SK-N-MC (cell line): ENCODE results near the gene SHISAL1.

Experiments
- EZH2 ChIP-seq: fragments of 200-600 bp; sonication (generic); IDR thresholded peaks from one replicate; pipeline ENCODE4 v1.6.1; 2017; ENCODE audit warnings: antibody characterized with exemption
- FOXP2 ChIP-seq: optimal IDR thresholded peaks from 2 replicates; pipeline ENCODE3; 2011; ENCODE audit warnings: mild to moderate bottlenecking, moderate library complexity; ENCODE audit not compliant: insufficient read depth; ENCODE audit errors: extremely low read length, control extremely low read depth
- POLR2AphosphoS5 ChIP-seq: IDR thresholded peaks from 2 replicates; pipeline ENCODE4 v1.6.1; 2012; ENCODE audit warnings: mild to moderate bottlenecking, low read depth, low read length, borderline replicate concordance

DNA sequence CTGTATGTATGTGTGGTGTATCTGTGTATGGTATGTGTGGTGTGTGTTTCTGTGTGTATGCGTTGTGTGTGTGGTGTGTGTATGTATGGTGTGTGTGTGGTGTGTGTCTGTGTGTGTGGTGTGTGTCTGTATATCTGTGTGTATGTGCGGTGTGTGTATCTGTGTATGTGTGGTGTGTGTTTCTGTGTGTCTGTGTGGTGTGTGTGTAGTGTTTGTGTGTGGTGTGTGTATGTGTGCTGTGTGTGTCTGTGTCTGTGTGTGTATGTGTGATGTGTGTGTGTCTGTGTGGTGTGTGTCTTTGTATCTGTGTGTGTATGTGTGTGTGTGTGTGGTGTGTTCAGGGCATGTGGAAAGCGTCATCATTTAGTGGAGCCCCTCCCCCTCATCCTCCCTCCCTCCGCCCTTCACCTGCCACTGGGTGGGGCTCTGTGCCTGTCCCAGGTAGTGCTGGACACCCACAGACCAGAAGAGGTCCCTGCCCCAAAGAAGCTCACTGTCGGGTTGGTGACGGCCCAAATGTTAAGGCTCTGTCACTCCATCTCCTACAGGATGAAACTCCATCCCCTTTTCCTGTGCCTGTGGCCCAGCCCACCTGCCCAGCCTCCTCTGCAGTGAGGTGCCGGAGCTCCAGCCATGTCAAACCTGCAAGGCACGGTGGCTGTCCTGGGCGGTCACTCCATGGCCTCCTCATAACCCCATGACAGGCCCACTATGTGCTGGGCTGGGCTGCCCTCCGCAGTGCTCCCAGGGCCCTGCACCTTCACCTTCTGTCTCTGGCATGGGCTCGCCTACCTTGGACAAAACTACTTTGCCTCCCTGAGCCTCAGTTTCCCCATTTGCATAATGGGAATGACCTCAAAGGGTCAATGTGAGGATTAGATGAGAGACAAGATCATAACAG lies 23.4 kb upstream of the SHISAL1 start:
- TF ChIP-seq POLR2AphosphoS5 (no peak), FOXP2 (no peak), EZH2 (no peak)
